DOHH2 (cell line): ENCODE data around the gene UBE2V1.

Experiments
- H3F3A ChIP-seq: fragments of 200-600 bp; sonication (generic), shearing (Covaris generic); 2 replicates; pipeline ENCODE4 v1.6.0; 2016; ENCODE audit warnings: antibody characterized with exemption, mild to moderate bottlenecking; ENCODE audit not compliant: control insufficient read depth, insufficient read depth
- H3K27ac ChIP-seq: fragments of 200-600 bp; sonication (generic); 2 replicates; pipeline ENCODE4 v1.5.1; 2014; ENCODE audit warnings: low read depth, mild to moderate bottlenecking, low read length, moderate library complexity
- H3K27me3 ChIP-seq: fragments of 200-600 bp; sonication (generic); 2 replicates; pipeline ENCODE4 v1.6.1; 2014; ENCODE audit warnings: mild to moderate bottlenecking, low read length, mixed read lengths; ENCODE audit not compliant: control insufficient read depth
- H3K36me3 ChIP-seq: fragments of 200-600 bp; sonication (generic); 2 replicates; pipeline ENCODE4 v1.6.1; 2014; ENCODE audit warnings: mild to moderate bottlenecking, low read length, moderate library complexity, mixed read lengths; ENCODE audit not compliant: control insufficient read depth
- H3K4me1 ChIP-seq: fragments of 200-600 bp; sonication (generic); 2 replicates; pipeline ENCODE4 v1.6.1; 2014; ENCODE audit warnings: mild to moderate bottlenecking, low read length, mixed read lengths; ENCODE audit not compliant: control insufficient read depth
- H3K4me2 ChIP-seq: fragments of 200-600 bp; sonication (generic); 2 replicates; pipeline ENCODE4 v1.6.0; 2014; ENCODE audit warnings: mild to moderate bottlenecking, low read length, moderate library complexity
- H3K4me3 ChIP-seq: fragments of 200-600 bp; sonication (generic); 2 replicates; pipeline ENCODE4 v1.5.1; 2014; ENCODE audit warnings: mild to moderate bottlenecking, low read length, mixed read lengths
- H3K79me2 ChIP-seq: fragments of 200-600 bp; sonication (generic); 2 replicates; pipeline ENCODE4 v1.6.1; 2014; ENCODE audit warnings: mild to moderate bottlenecking, low read length, mixed read lengths; ENCODE audit not compliant: control insufficient read depth
- H3K9me2 ChIP-seq: fragments of 200-600 bp; sonication (generic); replicated peaks from 2 replicates; pipeline ENCODE4 v1.6.1; 2014; ENCODE audit warnings: mild to moderate bottlenecking, low read length, mixed read lengths; ENCODE audit not compliant: control insufficient read depth
- H3K9me3 ChIP-seq: fragments of 200-600 bp; sonication (generic); 2 replicates; pipeline ENCODE4 v1.6.1; 2014; ENCODE audit warnings: antibody characterized with exemption, low read length, mixed read lengths; ENCODE audit not compliant: control insufficient read depth, insufficient read depth
- H4K20me1 ChIP-seq: fragments of 200-600 bp; sonication (generic); 2 replicates; pipeline ENCODE4 v1.6.0; 2014; ENCODE audit warnings: low read depth, mild to moderate bottlenecking, antibody characterized with exemption, low read length, moderate library complexity; ENCODE audit not compliant: control insufficient read depth, insufficient read depth
- EZH2phosphoT487 ChIP-seq: fragments of 200-600 bp; sonication (generic); IDR thresholded peaks from 2 replicates; pipeline ENCODE4 v1.6.1; 2017; ENCODE audit warnings: borderline replicate concordance, mild to moderate bottlenecking, antibody characterized with exemption, low read length, moderate library complexity, mixed read lengths
- TF ChIP-seq, protein P1 (sequence below): fragments of 200-600 bp; sonication (generic); IDR thresholded peaks from one replicate; pipeline ENCODE4 v1.5.1; 2014; ENCODE audit warnings: antibody characterized with exemption, mild to moderate bottlenecking, low read depth, low read length; ENCODE audit not compliant: poor library complexity, severe bottlenecking

The UBE2V1 gene

DNA sequence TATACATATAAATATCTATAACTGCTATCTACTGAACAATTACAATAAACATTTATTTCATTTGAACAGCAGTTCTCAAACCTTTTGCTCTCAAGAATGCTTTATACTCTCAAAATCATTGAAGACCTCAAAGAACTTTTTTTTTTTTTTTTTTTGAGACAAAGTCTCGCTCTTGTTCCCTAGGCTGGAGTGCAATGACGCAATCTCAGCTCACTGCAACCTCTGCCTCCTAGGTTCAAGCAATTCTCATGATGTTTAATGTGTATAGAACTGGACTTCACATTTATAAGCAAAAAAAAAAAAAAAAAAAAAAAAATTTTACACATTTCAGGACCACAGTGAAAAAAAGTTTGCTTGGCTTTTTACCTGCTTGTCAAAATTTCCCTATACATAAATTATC lies 11.7 kb downstream of the UBE2V1 start:
- Histone ChIP-seq H3K4me3 (no peak overlapping the region), H3K9me2 (no peaks in the 10 kb centered on the region), H3F3A (peaks cover 6% of the 10 kb centered on the region; the same call in 1 of the 2 replicates), H3K79me2 (peaks cover 100% of the 10 kb centered on the region), H3K27ac (no peak overlapping the region), H3K9me3 (no peaks in the 10 kb centered on the region), H4K20me1 (peaks cover 18% of the 10 kb centered on the region), H3K36me3 (peaks cover 53% of the 10 kb centered on the region), H3K27me3 (no peaks in the 10 kb centered on the region), H3K4me2 (0 out of 2 replicates have a peak overlapping the region, but pooled peaks have one; percentile 2), H3K4me1 (peaks cover 31% of the 10 kb centered on the region)
- TF ChIP-seq, protein P1, sequence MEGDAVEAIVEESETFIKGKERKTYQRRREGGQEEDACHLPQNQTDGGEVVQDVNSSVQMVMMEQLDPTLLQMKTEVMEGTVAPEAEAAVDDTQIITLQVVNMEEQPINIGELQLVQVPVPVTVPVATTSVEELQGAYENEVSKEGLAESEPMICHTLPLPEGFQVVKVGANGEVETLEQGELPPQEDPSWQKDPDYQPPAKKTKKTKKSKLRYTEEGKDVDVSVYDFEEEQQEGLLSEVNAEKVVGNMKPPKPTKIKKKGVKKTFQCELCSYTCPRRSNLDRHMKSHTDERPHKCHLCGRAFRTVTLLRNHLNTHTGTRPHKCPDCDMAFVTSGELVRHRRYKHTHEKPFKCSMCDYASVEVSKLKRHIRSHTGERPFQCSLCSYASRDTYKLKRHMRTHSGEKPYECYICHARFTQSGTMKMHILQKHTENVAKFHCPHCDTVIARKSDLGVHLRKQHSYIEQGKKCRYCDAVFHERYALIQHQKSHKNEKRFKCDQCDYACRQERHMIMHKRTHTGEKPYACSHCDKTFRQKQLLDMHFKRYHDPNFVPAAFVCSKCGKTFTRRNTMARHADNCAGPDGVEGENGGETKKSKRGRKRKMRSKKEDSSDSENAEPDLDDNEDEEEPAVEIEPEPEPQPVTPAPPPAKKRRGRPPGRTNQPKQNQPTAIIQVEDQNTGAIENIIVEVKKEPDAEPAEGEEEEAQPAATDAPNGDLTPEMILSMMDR: no peak
- TF ChIP-seq EZH2phosphoT487: no peak

DNA sequence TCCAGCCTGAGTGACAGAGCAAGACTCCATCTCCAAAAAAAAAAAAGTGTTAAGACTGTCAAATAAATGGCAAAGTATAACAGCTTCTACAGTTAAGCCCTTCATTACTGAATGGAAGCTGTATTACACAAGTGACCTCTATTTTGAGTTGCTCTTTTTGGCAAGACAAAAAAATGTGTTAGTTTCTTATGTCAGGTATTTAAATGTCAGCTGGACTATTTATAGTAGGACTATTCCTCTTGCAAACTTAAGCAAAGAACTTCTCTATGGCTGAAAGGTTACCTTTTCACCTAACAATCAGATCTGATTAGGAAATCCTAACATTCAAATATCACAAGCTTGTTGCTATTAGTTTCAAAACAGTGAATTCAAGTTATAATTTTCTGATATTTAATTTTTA lies 12.4 kb downstream of the UBE2V1 start:
- H3K4me2 ChIP-seq: no peak overlapping the region

DNA sequence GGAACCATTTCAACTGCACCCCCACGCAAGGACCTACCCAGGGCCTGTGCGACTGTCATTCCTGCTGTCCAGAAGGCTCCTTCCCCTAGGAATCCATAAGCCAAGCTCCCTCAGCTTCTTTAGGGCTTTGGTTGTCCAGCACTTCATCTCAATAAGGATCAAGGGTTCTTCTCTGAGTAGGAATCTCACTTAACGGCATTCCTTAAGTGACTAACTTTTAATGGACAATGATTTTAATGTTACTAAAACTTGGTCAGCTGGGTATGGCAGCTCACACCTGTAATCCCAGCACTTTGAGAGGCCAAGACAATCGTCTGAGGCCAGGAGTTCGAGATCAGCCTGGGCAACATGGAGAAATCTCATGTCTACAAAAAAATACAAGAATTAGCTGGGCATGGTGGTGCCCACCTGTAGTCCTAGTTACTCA lies 13.4 kb downstream of the UBE2V1 start:
- no peak overlapping the region for H3K4me2 ChIP-seq
- no peaks in the 10 kb centered on the region for H3K9me3 ChIP-seq
- no peaks in the 10 kb centered on the region for H3K9me2 ChIP-seq
- no peak overlapping the region for H3K27ac ChIP-seq
- peaks cover 18% of the 10 kb centered on the region for H4K20me1 ChIP-seq
- H3K4me3 ChIP-seq: no peak overlapping the region
- peaks cover 63% of the 10 kb centered on the region for H3K36me3 ChIP-seq
- peaks cover 2% of the 10 kb centered on the region; the same call in 1 of the 2 replicates for H3F3A ChIP-seq
- H3K79me2 ChIP-seq: peaks cover 97% of the 10 kb centered on the region
- TF ChIP-seq, protein P1: no peak
- no peak for TF ChIP-seq EZH2phosphoT487
- H3K27me3 ChIP-seq: no peaks in the 10 kb centered on the region
- H3K4me1 ChIP-seq: peaks cover 31% of the 10 kb centered on the region

More for the DNA sequence above, 12.4 kb downstream of the UBE2V1 start:
- Histone ChIP-seq H3K4me3 (no peak overlapping the region), H3K27me3 (no peaks in the 10 kb centered on the region), H3K36me3 (peaks cover 58% of the 10 kb centered on the region), H3F3A (peaks cover 2% of the 10 kb centered on the region; the same call in 1 of the 2 replicates), H3K4me1 (peaks cover 31% of the 10 kb centered on the region), H4K20me1 (peaks cover 18% of the 10 kb centered on the region), H3K9me2 (no peaks in the 10 kb centered on the region), H3K9me3 (no peaks in the 10 kb centered on the region), H3K79me2 (peaks cover 98% of the 10 kb centered on the region), H3K27ac (no peak overlapping the region)
- TF ChIP-seq EZH2phosphoT487: no peak
- TF ChIP-seq, protein P1: no peak
